ENCODE results near the gene SBK2. TPM values are rescaled to one million over a fixed set of nuclear protein-coding genes. Genes with fewer than 3 reads are reported as not detected.

SBK2 gene
- total RNA-seq, 1 experiment from 2014 or later: 3.5 TPM

DNA sequence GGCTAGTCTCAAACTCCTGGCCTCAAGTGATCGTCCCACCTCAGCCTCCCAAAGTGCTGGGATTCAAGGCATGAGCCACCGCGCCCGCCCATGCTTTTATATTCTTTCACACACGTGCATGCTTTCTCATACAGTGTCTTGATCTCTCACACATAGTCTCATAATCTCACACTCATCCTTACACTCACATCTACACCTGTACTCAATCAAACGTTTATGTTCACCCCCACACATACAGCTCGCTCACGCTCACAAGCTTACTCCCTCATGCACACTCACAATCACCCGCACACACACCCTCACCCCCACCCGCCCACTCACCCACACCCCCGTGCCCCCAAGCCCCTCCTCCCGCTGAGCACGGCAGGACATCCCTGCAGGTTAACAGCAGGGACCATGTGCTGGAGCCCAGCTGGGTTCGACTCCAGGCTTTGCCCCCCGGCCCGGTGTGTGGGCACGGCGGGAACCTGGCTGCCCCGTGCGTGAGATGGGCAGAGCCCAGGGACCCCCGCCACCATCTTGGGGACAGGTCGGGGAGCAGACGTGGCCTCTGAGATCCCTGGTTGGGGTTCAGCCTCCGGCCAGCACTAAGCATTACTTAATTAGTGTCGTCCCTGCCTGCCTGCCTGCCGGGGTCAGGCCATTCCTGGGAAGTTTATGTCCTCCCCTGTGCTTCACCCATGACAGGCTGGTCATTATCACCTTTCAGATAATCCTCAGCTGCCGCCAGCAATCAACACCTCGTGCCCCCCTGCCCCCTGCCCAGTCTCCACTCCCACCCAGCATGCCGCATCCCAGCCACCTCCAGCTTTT is 11.4 kb downstream of the SBK2 start:
- Histone ChIP-seq H2AFZ (no peak overlapping the region), H4K20me1 (ENCODE audit: insufficient read depth) (no peaks in the 10 kb centered on the region), H3F3A (ENCODE audit: insufficient read depth, low read depth) (peaks cover 24% of the 10 kb centered on the region), H3K27me3 (ENCODE audit: insufficient read depth, low read depth) (no peaks in the 10 kb centered on the region), H3K79me2 (ENCODE audit: low read depth) (no peaks in the 10 kb centered on the region), H3K9me3 (ENCODE audit: insufficient read depth, low read depth) (no peaks in the 10 kb centered on the region), H3K9me2 (ENCODE audit: insufficient read depth) (no peaks in the 10 kb centered on the region), H3K4me2 (peak overlapping the region; percentile 47), H3K4me1 (replicated peaks; ENCODE audit: insufficient read depth) (peaks cover 12% of the 10 kb centered on the region), H3K27ac (no peak overlapping the region), H3K4me3 (no peak overlapping the region), H3K36me3 (ENCODE audit: low read depth) (no peaks in the 10 kb centered on the region)
- no peak for DNase-seq
- TF ChIP-seq, protein P1, sequence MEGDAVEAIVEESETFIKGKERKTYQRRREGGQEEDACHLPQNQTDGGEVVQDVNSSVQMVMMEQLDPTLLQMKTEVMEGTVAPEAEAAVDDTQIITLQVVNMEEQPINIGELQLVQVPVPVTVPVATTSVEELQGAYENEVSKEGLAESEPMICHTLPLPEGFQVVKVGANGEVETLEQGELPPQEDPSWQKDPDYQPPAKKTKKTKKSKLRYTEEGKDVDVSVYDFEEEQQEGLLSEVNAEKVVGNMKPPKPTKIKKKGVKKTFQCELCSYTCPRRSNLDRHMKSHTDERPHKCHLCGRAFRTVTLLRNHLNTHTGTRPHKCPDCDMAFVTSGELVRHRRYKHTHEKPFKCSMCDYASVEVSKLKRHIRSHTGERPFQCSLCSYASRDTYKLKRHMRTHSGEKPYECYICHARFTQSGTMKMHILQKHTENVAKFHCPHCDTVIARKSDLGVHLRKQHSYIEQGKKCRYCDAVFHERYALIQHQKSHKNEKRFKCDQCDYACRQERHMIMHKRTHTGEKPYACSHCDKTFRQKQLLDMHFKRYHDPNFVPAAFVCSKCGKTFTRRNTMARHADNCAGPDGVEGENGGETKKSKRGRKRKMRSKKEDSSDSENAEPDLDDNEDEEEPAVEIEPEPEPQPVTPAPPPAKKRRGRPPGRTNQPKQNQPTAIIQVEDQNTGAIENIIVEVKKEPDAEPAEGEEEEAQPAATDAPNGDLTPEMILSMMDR (conservative IDR thresholded peaks at IDR 0.05): no peak
- no peak for TF ChIP-seq EZH2 (IDR thresholded peaks at IDR 0.05; ENCODE audit: low read depth)
- POLR2A ChIA-PET (ENCODE audit: unreplicated experiment): interaction anchor here (0.5 to 0.7 kb wide), 2 partner anchors 21 to 64 kb away, joined by 4 to 17 read pairs; no protein-coding TSS in a partner anchor
- CTCF ChIA-PET: interaction anchor here (0.5 to 0.6 kb wide), 2 partner anchors 18 to 211 kb away, joined by 6 to 7 read pairs; no protein-coding TSS in a partner anchor
- intact Hi-C loops (cut with micrococcal nuclease; ENCODE audit: unreplicated experiment): loop anchor here (1.0 to 2.0 kb wide), 2 partner anchors 21 to 61 kb away; no protein-coding TSS in a partner anchor
- BruUV-seq (replicated peaks): no TSS peak

DNA sequence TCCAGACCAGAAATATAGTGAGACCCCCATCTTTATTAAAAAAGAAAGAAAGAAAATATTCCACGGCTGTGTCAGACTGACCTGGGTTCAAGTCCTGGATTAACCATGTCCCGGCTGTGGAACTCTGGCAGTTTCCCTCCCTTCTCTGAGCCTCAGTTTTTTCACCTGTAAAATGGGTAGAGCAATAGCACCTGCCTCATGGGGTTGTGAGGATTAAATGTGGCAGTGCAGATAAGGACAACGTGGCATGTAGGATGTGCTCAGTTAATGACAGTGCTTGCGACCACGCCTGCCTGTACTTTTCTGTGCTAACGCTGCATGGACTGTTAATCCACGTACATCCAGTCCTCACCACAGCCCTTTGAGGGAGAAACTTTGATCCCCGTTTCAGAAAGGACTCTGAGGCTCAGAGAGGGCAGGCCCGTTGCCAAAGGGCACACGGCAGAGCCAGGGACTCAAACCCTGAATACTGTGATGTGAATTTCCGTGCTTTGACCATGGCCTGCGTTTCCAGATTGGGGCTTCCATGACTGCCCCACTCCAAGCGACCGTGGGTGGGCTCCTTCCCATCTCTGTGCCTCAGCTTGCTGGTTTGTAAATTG is 16.1 kb downstream of the SBK2 start:
- no peaks in the 10 kb centered on the region for H3K36me3 ChIP-seq (ENCODE audit: low read depth)
- intact Hi-C loops (cut with micrococcal nuclease; ENCODE audit: unreplicated experiment): no loop called here
- no peak overlapping the region for H3K4me3 ChIP-seq
- no peak overlapping the region for H3K4me2 ChIP-seq
- no peak for TF ChIP-seq EZH2 (IDR thresholded peaks at IDR 0.05; ENCODE audit: low read depth)
- TF ChIP-seq, protein P1 (conservative IDR thresholded peaks at IDR 0.05): no peak
- peaks cover under 1% of the 10 kb centered on the region; the same call in 1 of the 2 replicates for H3K4me1 ChIP-seq (replicated peaks; ENCODE audit: insufficient read depth)
- H4K20me1 ChIP-seq (ENCODE audit: insufficient read depth): no peaks in the 10 kb centered on the region
- no peak overlapping the region for H3K27ac ChIP-seq
- no peak overlapping the region for H2AFZ ChIP-seq
- DNase-seq: no peak
- POLR2A ChIA-PET (ENCODE audit: unreplicated experiment): no interaction called here
- CTCF ChIA-PET: interaction anchor here (0.6 kb wide), 1 partner anchor 14 kb away, joined by 15 read pairs; no protein-coding TSS in a partner anchor
- no TSS peak for BruUV-seq (replicated peaks)
- no peaks in the 10 kb centered on the region for H3K9me2 ChIP-seq (ENCODE audit: insufficient read depth)
- no peaks in the 10 kb centered on the region for H3K27me3 ChIP-seq (ENCODE audit: insufficient read depth, low read depth)
- no peaks in the 10 kb centered on the region for H3K9me3 ChIP-seq (ENCODE audit: insufficient read depth, low read depth)
- no peaks in the 10 kb centered on the region for H3K79me2 ChIP-seq (ENCODE audit: low read depth)
- peaks cover 17% of the 10 kb centered on the region for H3F3A ChIP-seq (ENCODE audit: insufficient read depth, low read depth)

DNA sequence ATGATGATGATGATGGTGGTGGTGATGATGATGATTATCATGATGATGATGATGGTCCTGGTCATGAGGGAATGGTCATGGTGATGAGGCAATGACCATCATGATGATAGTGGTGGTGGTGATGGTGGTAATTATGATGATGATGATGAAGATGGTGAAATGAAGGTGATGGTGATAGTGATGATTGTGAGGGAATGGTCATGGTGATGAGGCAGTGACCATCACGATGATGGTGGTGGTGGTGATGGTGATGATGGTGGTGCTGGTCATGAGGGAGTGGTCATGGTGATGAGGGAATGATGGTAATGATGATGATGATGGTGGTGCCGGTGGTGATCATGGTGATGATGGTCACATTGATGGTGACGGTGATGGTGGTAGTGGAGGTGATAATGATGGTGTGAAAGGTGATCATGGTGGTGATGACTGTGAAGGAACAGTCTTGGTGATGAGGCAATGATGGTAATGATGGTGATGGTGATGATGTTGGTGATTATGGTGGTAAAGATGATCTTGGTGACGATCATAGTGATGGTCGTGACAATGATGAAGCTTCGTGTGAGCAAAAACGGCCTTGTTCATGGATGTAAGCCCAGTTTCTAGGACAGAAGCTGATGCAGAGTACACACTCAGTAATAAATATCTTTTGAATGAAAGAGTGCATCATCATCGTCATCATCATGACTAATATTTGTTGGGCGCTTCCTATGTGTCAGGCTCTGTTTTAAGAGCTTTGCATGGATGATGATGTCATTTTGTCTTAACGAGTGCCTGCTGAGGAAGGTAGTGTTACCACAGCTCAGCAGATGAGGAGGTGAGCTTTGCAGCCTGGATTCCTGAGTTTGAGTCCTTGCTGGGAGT is 17.3 kb downstream of the SBK2 start:
- no peaks in the 10 kb centered on the region for H3K9me3 ChIP-seq (ENCODE audit: insufficient read depth, low read depth)
- POLR2A ChIA-PET (ENCODE audit: unreplicated experiment): interaction anchor here (0.6 kb wide), 3 partner anchors 66 to 449 kb away, joined by 3 to 8 read pairs (median 4); partner anchors contain the start of gene ZNF784
- BruUV-seq (replicated peaks): TSS peak; percentile 19

More for the DNA sequence above, 17.3 kb downstream of the SBK2 start:
- H2AFZ ChIP-seq: no peak overlapping the region
- no peak overlapping the region for H3K4me3 ChIP-seq
- no peak overlapping the region for H3K4me2 ChIP-seq
- no peaks in the 10 kb centered on the region for H3K4me1 ChIP-seq (replicated peaks; ENCODE audit: insufficient read depth)
- H4K20me1 ChIP-seq (ENCODE audit: insufficient read depth): no peaks in the 10 kb centered on the region
- no peak for TF ChIP-seq EZH2 (IDR thresholded peaks at IDR 0.05; ENCODE audit: low read depth)
- TF ChIP-seq, protein P1 (conservative IDR thresholded peaks at IDR 0.05): no peak
- H3K79me2 ChIP-seq (ENCODE audit: low read depth): no peaks in the 10 kb centered on the region
- H3K36me3 ChIP-seq (ENCODE audit: low read depth): no peaks in the 10 kb centered on the region
- H3K9me2 ChIP-seq (ENCODE audit: insufficient read depth): no peaks in the 10 kb centered on the region
- peaks cover 17% of the 10 kb centered on the region for H3F3A ChIP-seq (ENCODE audit: insufficient read depth, low read depth)
- H3K27ac ChIP-seq: no peak overlapping the region
- intact Hi-C loops (cut with micrococcal nuclease; ENCODE audit: unreplicated experiment): no loop called here
- DNase-seq: peak in 1 of 2 experiments; percentile 84
- peaks cover 3% of the 10 kb centered on the region; the same call in 1 of the 2 replicates for H3K27me3 ChIP-seq (ENCODE audit: insufficient read depth, low read depth)
- CTCF ChIA-PET: interaction anchor here (0.6 kb wide), 2 partner anchors 12 to 146 kb away, joined by 3 to 15 read pairs; no protein-coding TSS in a partner anchor

Data from PC-9 (cell line).